Raji (cell line): ENCODE data around the gene PTPA.

Source experiments
- POLR2A ChIP-seq: IDR thresholded peaks from 2 replicates; pipeline ENCODE4 v1.6.1; 2011; ENCODE audit warnings: low read depth, low read length, control low read depth; ENCODE audit not compliant: insufficient read depth

PTPA gene

DNA sequence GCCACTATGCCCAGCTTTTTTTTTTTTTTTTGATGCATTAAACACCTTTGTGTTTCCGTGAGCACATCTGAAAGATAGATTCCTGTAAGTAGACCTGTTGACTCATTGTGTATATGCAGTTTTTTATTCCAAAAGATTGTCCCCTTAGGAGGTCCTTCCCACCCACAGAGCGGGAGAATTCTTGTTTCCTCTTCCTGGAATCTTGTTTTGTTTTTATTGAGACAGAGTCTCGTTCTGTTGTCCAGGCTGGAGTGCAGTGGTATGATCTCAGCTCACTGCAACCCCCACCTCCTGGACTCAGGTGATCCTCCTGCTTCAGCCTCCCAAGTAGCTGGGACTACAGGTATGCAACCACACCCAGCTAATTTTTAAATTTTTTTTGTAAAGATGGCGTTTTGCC, 7.6 kb downstream of the PTPA start:
- TF ChIP-seq POLR2A, result no peak

GRCh38 chr9:129121483-129121882, 10.3 kb downstream of the PTPA start:
- no peak for TF ChIP-seq POLR2A

DNA sequence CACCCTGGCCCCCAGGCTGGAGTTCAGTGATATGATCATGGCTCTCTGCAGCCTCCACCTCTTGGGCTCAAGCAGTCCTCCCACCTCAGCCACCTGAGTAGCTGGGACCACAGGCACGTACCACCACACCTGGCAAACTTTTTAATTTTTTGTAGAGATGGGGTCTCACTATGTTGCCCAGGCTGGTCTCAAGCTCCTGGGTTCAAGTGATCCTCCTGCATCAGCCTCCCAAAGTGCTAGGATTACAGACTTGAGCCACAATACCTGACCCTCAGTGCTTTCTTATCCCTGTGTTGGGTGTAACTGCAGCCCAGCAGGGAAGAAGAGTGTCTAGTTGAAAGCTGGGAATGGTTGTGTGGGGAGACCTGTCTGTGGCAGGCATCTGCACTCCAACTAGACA, 10.9 kb downstream of the PTPA start:
- no peak for TF ChIP-seq POLR2A

DNA sequence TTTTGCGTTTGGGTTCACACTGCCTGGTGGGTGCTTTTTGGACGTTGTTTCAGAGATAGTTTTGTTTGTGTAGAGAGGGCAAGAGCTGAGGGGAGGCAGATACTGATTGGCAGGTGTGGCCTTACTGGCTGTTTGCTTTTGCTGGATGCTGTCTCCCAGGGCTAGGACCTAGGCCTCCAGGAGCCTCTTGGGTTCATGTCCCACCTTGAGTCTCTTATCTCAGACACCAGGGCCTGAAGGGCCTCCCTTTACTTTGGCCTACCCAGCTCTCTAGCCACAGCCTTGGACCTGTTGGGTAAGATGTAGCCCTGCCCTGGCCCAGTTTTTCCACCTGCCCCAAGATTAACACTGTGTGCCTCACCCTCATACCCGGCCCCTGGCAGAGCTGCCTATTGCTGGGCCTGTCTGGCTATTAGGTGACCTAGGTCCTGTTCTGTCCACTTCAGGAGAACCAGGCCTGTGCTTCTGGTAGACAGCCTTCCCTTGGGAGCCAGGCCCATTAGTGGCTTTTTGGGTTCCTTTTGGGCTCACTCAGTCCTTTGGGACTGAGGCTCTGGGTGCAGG, 13.4 kb downstream of the PTPA start:
- no peak for TF ChIP-seq POLR2A

GRCh38 chr9:129125478-129125877, 14.3 kb downstream of the PTPA start:
- no peak for TF ChIP-seq POLR2A

GRCh38 chr9:129126749-129127618, 15.8 kb downstream of the PTPA start:
- TF ChIP-seq POLR2A, result no peak

- TF ChIP-seq POLR2A, result no peak
These were observed 17.5 kb downstream of the PTPA start for GRCh38 chr9:129128689-129129088.

DNA sequence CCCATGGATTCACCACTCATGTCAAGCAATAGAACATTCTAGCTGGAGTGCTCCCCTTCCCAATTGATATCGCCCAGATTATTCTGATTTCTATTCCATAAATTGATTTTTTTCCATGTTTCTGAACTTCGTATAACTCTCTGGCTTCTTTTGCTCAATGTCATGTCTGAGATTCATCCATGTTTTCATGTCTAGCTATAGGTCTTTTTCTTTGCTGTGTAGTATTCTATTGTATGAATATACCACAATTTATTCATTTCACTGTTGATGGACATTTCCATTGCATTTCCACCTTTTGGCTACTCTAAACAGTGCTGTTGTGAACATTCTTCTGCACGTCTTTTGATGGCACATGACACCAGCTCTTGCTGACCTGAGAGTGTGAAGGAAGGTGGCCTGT, 19.6 kb downstream of the PTPA start:
- TF ChIP-seq POLR2A, result no peak

DNA sequence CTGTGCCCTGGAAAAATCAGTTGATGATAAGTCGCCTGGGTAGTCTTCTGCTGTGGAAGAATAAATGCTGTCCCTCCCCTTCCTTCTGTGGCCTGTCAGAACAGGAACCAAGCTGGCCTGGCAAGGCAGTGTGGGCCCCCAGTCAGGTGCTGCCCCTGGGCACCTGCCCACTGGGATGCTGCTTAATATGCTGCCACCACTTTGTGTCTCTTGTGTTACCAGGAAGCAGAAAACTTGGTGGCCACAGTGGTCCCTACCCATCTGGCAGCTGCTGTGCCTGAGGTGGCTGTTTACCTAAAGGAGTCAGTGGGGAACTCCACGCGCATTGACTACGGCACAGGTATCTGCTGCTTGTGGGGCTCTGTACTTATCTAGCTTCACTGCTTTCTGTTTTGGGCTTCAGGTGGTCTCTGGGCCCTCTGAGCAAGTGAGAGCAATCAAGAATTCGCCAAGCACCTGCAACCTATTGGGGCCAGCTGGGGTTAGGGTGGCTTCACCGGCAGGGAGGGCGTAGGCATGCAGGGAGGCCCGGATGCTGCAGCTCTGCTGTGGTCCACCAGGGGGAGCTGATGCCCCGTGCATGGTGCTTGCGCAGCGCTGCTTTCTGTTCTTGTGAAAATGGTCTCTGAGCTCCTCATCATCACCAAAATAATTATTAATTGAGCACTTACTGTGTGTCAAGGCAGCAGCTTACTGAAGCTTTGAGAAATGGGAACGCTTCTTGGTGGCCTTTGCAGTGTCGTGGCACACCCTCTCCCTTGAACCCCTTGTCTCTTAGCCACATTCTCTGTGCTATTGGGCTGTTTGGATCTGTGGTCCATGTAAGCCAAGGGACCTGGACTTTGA, 20.3 kb downstream of the PTPA start:
- no peak for TF ChIP-seq POLR2A

DNA sequence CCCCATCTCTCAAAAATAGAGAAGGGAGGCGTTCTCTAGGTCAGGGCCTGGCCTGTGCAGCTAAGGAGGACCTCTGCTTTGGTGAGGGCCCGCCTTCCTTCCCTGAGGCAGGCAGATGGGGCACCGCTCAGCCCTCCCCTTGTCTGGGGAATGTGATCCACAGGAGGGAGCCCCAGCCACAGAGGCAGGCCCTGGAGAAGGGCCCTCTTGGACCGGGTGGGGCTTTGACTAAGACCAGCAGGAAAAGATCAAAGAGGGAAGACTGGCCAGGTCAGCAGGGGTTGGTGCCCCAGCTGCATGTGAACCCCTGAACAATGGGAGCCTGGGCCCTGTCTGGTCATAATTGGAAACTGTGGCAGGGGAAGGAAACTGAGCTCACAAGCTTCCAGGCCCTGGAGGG, 21.9 kb downstream of the PTPA start:
- no peak for TF ChIP-seq POLR2A

- TF ChIP-seq POLR2A, result no peak
These were observed 24.3 kb downstream of the PTPA start for GRCh38 chr9:129135476-129135875.

GRCh38 chr9:129136446-129137035, 25.3 kb downstream of the PTPA start:
- no peak for TF ChIP-seq POLR2A

GRCh38 chr9:129137292-129138143, 26.3 kb downstream of the PTPA start:
- no peak for TF ChIP-seq POLR2A

DNA sequence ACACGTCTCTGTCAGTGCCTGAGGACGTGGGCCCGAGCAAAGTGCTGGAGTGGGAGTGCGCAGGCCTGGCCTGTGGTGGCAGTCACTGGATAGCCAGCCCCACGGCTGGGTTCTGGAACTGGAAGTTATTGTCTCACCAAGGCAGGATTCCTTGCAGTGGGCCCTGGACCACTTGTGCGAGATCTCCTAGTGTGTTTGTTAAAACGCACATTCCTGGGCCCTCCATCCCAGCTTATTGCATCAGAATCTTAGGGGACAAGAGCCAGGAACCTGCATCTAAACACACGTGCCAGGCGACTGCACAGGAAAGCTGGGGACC, 26.9 kb downstream of the PTPA start:
- no peak for TF ChIP-seq POLR2A
